Measurements from ENCODE around the gene TRIM2. TPM values are rescaled to one million over a fixed set of nuclear protein-coding genes. Genes with fewer than 3 reads are reported as not detected.

Gene TRIM2
- total and polyA plus RNA-seq, 10 of the 15 experiments (the other 5 are each of a cell fraction or from before 2014, with no cell fraction given) = 0.06 to 0.19 (median 0.15) TPM; not detected in 3

GRCh38 chr4:153347117-153347516, 142.9 kb downstream of the TRIM2 start:
- in situ Hi-C loops (cut with MboI) = loop anchor here (5.0 to 10.0 kb wide), 3 partner anchors 225 to 398 kb away; no protein-coding TSS in a partner anchor

DNA sequence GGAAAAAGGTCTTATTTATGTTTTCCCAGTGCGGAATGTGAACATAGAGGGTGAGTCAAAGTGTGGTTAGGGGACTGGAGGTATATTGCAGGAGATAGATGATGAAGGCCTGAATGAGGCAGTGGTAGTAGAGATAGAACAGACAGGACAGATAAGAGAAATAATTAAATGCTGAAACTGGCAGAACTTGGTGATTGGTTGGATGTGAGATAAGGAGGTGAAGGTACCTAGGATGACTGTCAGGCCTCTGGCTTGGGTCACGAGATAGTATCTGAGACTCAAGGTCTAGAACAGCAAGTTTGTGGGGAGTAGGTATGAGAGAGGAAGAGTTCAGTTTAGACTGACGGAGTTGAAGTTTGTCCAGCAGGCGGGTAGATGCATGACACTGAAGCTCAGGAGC, 143.8 kb downstream of the TRIM2 start:
- H3K4me1 ChIP-seq (ENCODE audit: control insufficient read depth, insufficient read depth, low read length) = peaks cover 16% of the 10 kb centered on the region; the same call in 1 of the 2 replicates
- no peak overlapping the region for H3K27ac ChIP-seq (ENCODE audit: control insufficient read depth, insufficient read depth)
- no peaks in the 10 kb centered on the region for H3K27me3 ChIP-seq (replicated peaks in 1 of 2; ENCODE audit: control insufficient read depth in 2 of 2, insufficient read depth in 2 of 2, low read length in 1 of 2)
- intact Hi-C loops (cut with micrococcal nuclease; ENCODE audit: unreplicated experiment) (loop anchor here (5.0 kb wide), 1 partner anchor 139 kb away; no protein-coding TSS in a partner anchor), in situ Hi-C loops (cut with MboI) (loop anchor here (5.0 to 10.0 kb wide), 3 partner anchors 224 to 397 kb away; no protein-coding TSS in a partner anchor)
- peak overlapping the region; percentile 49 for H3K4me2 ChIP-seq (ENCODE audit: control insufficient read depth, insufficient read depth)
- ChIA-PET POLR2A (no interaction called here), SMC1A (ENCODE audit: uncharacterized antibody, unreplicated experiment) (interaction anchor here (0.8 to 1.8 kb wide), 6 partner anchors 9 to 300 kb away, joined by 3 to 11 read pairs (median 4); no protein-coding TSS in a partner anchor), RAD21 (ENCODE audit: unreplicated experiment) (interaction anchor here (0.6 to 8.4 kb wide), 9 partner anchors 12 to 294 kb away, joined by 3 to 77 read pairs (median 4); no protein-coding TSS in a partner anchor), CTCF (interaction anchor here (1.2 to 6.9 kb wide), 7 partner anchors 80 to 402 kb away, joined by 3 to 67 read pairs (median 5); no protein-coding TSS in a partner anchor)
- ATAC-seq (no peak), DNase-seq (ENCODE audit: low read depth, low spot score) (no peak), FAIRE-seq (no peak)
- H3K9ac ChIP-seq (ENCODE audit: control insufficient read depth, insufficient read depth, low read length) = no peak overlapping the region
- no peak overlapping the region; the same call in 1 of the 2 replicates for H3K4me3 ChIP-seq
- H3K9me3 ChIP-seq (replicated peaks; ENCODE audit: control insufficient read depth, insufficient read depth, low read length) = no peaks in the 10 kb centered on the region; the same call in 2 of the 3 replicates
- H3K79me2 ChIP-seq (ENCODE audit: control insufficient read depth, insufficient read depth, low read length) = peaks cover 51% of the 10 kb centered on the region
- H3K36me3 ChIP-seq (ENCODE audit: control insufficient read depth in 2 of 2, insufficient read depth in 2 of 2, low read length in 1 of 2) = no peaks in the 10 kb centered on the region
- H4K20me1 ChIP-seq (ENCODE audit: control insufficient read depth, insufficient read depth) = no peaks in the 10 kb centered on the region
- TF ChIP-seq REST (IDR thresholded peaks at IDR 0.05; ENCODE audit: low read depth, low read length) (no peak), NFYB (IDR thresholded peaks at IDR 0.05; ENCODE audit: insufficient read depth, low read depth, low read length) (peak; percentile 50; the same call in 1 of the 2 replicates)
- no peak overlapping the region for H2AFZ ChIP-seq (ENCODE audit: control insufficient read depth, low read depth, low read length)
- WGBS (ENCODE audit: insufficient coverage, insufficient replicate concordance, low lambda C conversion rate, missing lambda C conversion rate) = 81% methylated on average over 4 of the region's 4 CpGs
- no TSS peak for BruUV-seq (replicated peaks)

More at GRCh38 chr4:153347117-153347516, 142.9 kb downstream of the TRIM2 start:
- H3K27me3 ChIP-seq (replicated peaks in 1 of 2; ENCODE audit: control insufficient read depth in 2 of 2, insufficient read depth in 2 of 2, low read length in 1 of 2) = no peaks in the 10 kb centered on the region
- no peaks in the 10 kb centered on the region; the same call in 2 of the 3 replicates for H3K9me3 ChIP-seq (replicated peaks; ENCODE audit: control insufficient read depth, insufficient read depth, low read length)
- DNase-seq (ENCODE audit: low read depth, low spot score) = no peak
- peaks cover 16% of the 10 kb centered on the region; the same call in 1 of the 2 replicates for H3K4me1 ChIP-seq (ENCODE audit: control insufficient read depth, insufficient read depth, low read length)
- intact Hi-C loops (cut with micrococcal nuclease; ENCODE audit: unreplicated experiment) = loop anchor here (5.0 kb wide), 1 partner anchor 140 kb away; no protein-coding TSS in a partner anchor
- peak overlapping the region; percentile 1; the same call in 1 of the 2 replicates for H3K4me3 ChIP-seq
- H3K4me2 ChIP-seq (ENCODE audit: control insufficient read depth, insufficient read depth) = peak overlapping the region; percentile 49
- H3K36me3 ChIP-seq (ENCODE audit: control insufficient read depth in 2 of 2, insufficient read depth in 2 of 2, low read length in 1 of 2) = no peaks in the 10 kb centered on the region
- ChIA-PET CTCF (interaction anchor here (1.1 to 10.4 kb wide), 13 partner anchors 8 to 302 kb away, joined by 3 to 142 read pairs (median 7); no protein-coding TSS in a partner anchor), SMC1A (ENCODE audit: uncharacterized antibody, unreplicated experiment) (interaction anchor here (0.7 to 7.9 kb wide), 13 partner anchors 33 to 304 kb away, joined by 3 to 97 read pairs (median 9); no protein-coding TSS in a partner anchor), RAD21 (ENCODE audit: unreplicated experiment) (interaction anchor here (1.2 to 8.4 kb wide), 13 partner anchors 32 to 404 kb away, joined by 3 to 77 read pairs (median 10); partner anchors contain the start of gene TMEM131L), POLR2A (no interaction called here)
- peak overlapping the region; percentile 50; the same call in 1 of the 2 replicates for H2AFZ ChIP-seq (ENCODE audit: control insufficient read depth, low read depth, low read length)
- H3K27ac ChIP-seq (ENCODE audit: control insufficient read depth, insufficient read depth) = no peak overlapping the region
- FAIRE-seq = no peak
- TF ChIP-seq NFIC (IDR thresholded peaks at IDR 0.05; ENCODE audit: low read depth, low read length) (no peak), KDM1A (IDR thresholded peaks at IDR 0.05; ENCODE audit: borderline replicate concordance) (no peak), ZNF207 (IDR thresholded peaks at IDR 0.05; ENCODE audit: borderline replicate concordance) (no peak), ZNF24 (IDR thresholded peaks at IDR 0.05) (no peak)
- no peaks in the 10 kb centered on the region for H4K20me1 ChIP-seq (ENCODE audit: control insufficient read depth, insufficient read depth)
- no TSS peak for BruUV-seq (replicated peaks)
- no peak for ATAC-seq
- no peak overlapping the region for H3K9ac ChIP-seq (ENCODE audit: control insufficient read depth, insufficient read depth, low read length)
- H3K79me2 ChIP-seq (ENCODE audit: control insufficient read depth, insufficient read depth, low read length) = peaks cover 51% of the 10 kb centered on the region
